AG09319 (cell line): ENCODE results near the gene ESRRA.

Source experiments
- DNase-seq: peaks from one replicate; pipeline ENCODE4 v3.0.0-alpha.2; 2010; ENCODE audit warnings: low read depth; ENCODE audit errors: extremely low read depth
- CTCF ChIP-seq: IDR thresholded peaks from 2 replicates; pipeline ENCODE4 v1.5.1; 2011; ENCODE audit warnings: low read depth, mild to moderate bottlenecking, inconsistent platforms, low read length, moderate library complexity

Gene ESRRA

GRCh38 chr11:64305075-64305690 lies at the start of gene ESRRA:
ESRRA (plus strand) TSS chr11:64305524; CDS start chr11:64307180, 1,656 bp downstream.
- peak; percentile 93 for DNase-seq
- no peak for TF ChIP-seq CTCF

- no peak for TF ChIP-seq CTCF
- DNase-seq = no peak
These were observed 49.0 kb upstream of the ESRRA start for GRCh38 chr11:64256300-64256699.

- no peak for DNase-seq
- no peak for TF ChIP-seq CTCF
These were observed 47.0 kb upstream of the ESRRA start for GRCh38 chr11:64258356-64258755.

- no peak for DNase-seq
- no peak for TF ChIP-seq CTCF
These were observed 46.3 kb upstream of the ESRRA start for GRCh38 chr11:64258946-64259532.

GRCh38 chr11:64259533-64260067 lies 45.7 kb upstream of the ESRRA start:
- TF ChIP-seq CTCF = no peak
- DNase-seq = no peak

- TF ChIP-seq CTCF = no peak
- DNase-seq = no peak
These were observed 45.1 kb upstream of the ESRRA start for GRCh38 chr11:64260147-64260708.

GRCh38 chr11:64261556-64262080 lies 43.7 kb upstream of the ESRRA start:
- TF ChIP-seq CTCF = no peak

More at GRCh38 chr11:64261556-64262080, 43.7 kb upstream of the ESRRA start:
- no peak for DNase-seq
